Neural cell (in vitro differentiated cells): Measurements from ENCODE around the gene PID1. TPM values are rescaled to one million over a fixed set of nuclear protein-coding genes. Genes with fewer than 3 reads are reported as not detected.

Experiments used
- H2AFZ ChIP-seq: fragments of 200-600, 300-800 bp; sonication (generic), shearing (Covaris generic); 2 replicates; pipeline ENCODE4 v1.6.0; 2014; ENCODE audit warnings: low read depth, mild to moderate bottlenecking, antibody characterized with exemption, low read length, moderate library complexity
- H3F3A ChIP-seq: fragments of 200-600 bp; shearing (Covaris generic); 2 replicates; pipeline ENCODE4 v1.6.1; 2016; ENCODE audit warnings: mild to moderate bottlenecking, moderate library complexity, mixed read lengths, antibody characterized with exemption, low read length; ENCODE audit not compliant: insufficient read depth, poor library complexity, severe bottlenecking
- H3K27ac ChIP-seq: fragments of 200-600, 300-800 bp; sonication (generic), shearing (Covaris generic); 2 replicates; pipeline ENCODE4 v1.5.1; 2014; ENCODE audit warnings: mild to moderate bottlenecking, low read length, moderate library complexity
- H3K27me3 ChIP-seq: fragments of 300-800, 200-600 bp; sonication (generic), shearing (Covaris generic); 2 replicates; pipeline ENCODE4 v1.6.0; 2014; ENCODE audit warnings: mild to moderate bottlenecking, low read depth, low read length, moderate library complexity; ENCODE audit not compliant: insufficient read depth
- H3K36me3 ChIP-seq: fragments of 300-800, 200-600 bp; sonication (generic), shearing (Covaris generic); 2 replicates; pipeline ENCODE4 v1.5.1; 2014; ENCODE audit warnings: mild to moderate bottlenecking, antibody characterized with exemption, low read length, moderate library complexity; ENCODE audit not compliant: insufficient read depth
- H3K4me2 ChIP-seq: fragments of 300-800, 200-600 bp; sonication (generic), shearing (Covaris generic); 2 replicates; pipeline ENCODE4 v1.6.0; 2014; ENCODE audit warnings: mild to moderate bottlenecking, low read length
- H3K4me3 ChIP-seq: fragments of 300-800, 200-600 bp; sonication (generic), shearing (Covaris generic); 2 replicates; pipeline ENCODE4 v1.5.1; 2014; ENCODE audit warnings: mild to moderate bottlenecking, low read length, moderate library complexity
- H3K79me2 ChIP-seq: fragments of 200-600 bp; shearing (Covaris generic); replicated peaks from 2 replicates; pipeline ENCODE4 v1.6.0; 2014; ENCODE audit warnings: mild to moderate bottlenecking, low read length, moderate library complexity; ENCODE audit not compliant: insufficient read depth
- H3K9ac ChIP-seq: fragments of 300-800, 200-600 bp; sonication (generic), shearing (Covaris generic); 2 replicates; pipeline ENCODE4 v1.6.1; 2016; ENCODE audit warnings: mild to moderate bottlenecking, low read length, mixed read lengths
- H3K9me2 ChIP-seq: fragments of 200-600 bp; shearing (Covaris generic); 2 replicates; pipeline ENCODE4 v1.6.1; 2016; ENCODE audit warnings: mild to moderate bottlenecking, low read length, mixed read lengths; ENCODE audit not compliant: insufficient read depth
- H3K9me3 ChIP-seq: fragments of 200-600, 300-800 bp; sonication (generic), shearing (Covaris generic); 2 replicates; pipeline ENCODE4 v1.6.1; 2016; ENCODE audit warnings: mild to moderate bottlenecking, mixed run types, low read length, moderate library complexity, mixed read lengths
- H4K20me1 ChIP-seq: fragments of 200-600 bp; shearing (Covaris generic); 2 replicates; pipeline ENCODE4 v1.6.1; 2016; ENCODE audit warnings: mild to moderate bottlenecking, mixed run types; ENCODE audit not compliant: insufficient read depth
- EP300 ChIP-seq: fragments of 450-650 bp; conservative IDR thresholded peaks from 2 replicates; pipeline ENCODE4 v1.6.1; 2014; ENCODE audit warnings: antibody characterized with exemption, mild to moderate bottlenecking, moderate library complexity; ENCODE audit not compliant: poor library complexity, severe bottlenecking
- EZH2 ChIP-seq: fragments of 200-600, 300-800 bp; shearing (Covaris generic), sonication (generic); IDR thresholded peaks from 2 replicates; pipeline ENCODE4 v1.6.1; 2014; ENCODE audit warnings: antibody characterized with exemption, low read length, borderline replicate concordance, mild to moderate bottlenecking; ENCODE audit not compliant: insufficient read depth, poor library complexity, severe bottlenecking
- MXI1 ChIP-seq: fragments of 450-650 bp; conservative IDR thresholded peaks from 2 replicates; pipeline ENCODE4 v1.6.1; 2014; ENCODE audit warnings: antibody characterized with exemption, mild to moderate bottlenecking; ENCODE audit not compliant: poor library complexity, severe bottlenecking
- POLR2AphosphoS5 ChIP-seq: IDR thresholded peaks from 2 replicates; pipeline ENCODE4 v1.6.1; 2012
- RAD21 ChIP-seq: fragments of 450-650 bp; conservative IDR thresholded peaks from 2 replicates; pipeline ENCODE4 v1.6.1; 2014; ENCODE audit warnings: antibody characterized with exemption, mild to moderate bottlenecking, moderate library complexity
- REST ChIP-seq: IDR thresholded peaks from 2 replicates; pipeline ENCODE4 v1.6.1; 2012; ENCODE audit warnings: borderline replicate concordance
- SMC3 ChIP-seq: fragments of 450-650 bp; conservative IDR thresholded peaks from 2 replicates; pipeline ENCODE4 v1.6.1; 2014; ENCODE audit warnings: antibody characterized with exemption, mild to moderate bottlenecking, moderate library complexity; ENCODE audit not compliant: poor library complexity
- TAF1 ChIP-seq: IDR thresholded peaks from 2 replicates; pipeline ENCODE4 v1.6.1; 2012; ENCODE audit warnings: low read depth
- polyA plus RNA-seq: library from polyadenylated mRNA; depleted of rRNA; stranded (reverse); fragments of >200 nt; gene quantifications from 2 replicates; pipeline ENCODE4 v1.2.3, GENCODE V29; 2014
- TF ChIP-seq, protein P1 (sequence below): fragments of 450-650 bp; IDR thresholded peaks from 2 replicates; pipeline ENCODE4 v1.5.1; 2014; ENCODE audit warnings: antibody characterized with exemption, mild to moderate bottlenecking, moderate library complexity; ENCODE audit not compliant: poor library complexity, severe bottlenecking

The PID1 gene
- polyA plus RNA-seq, 1 donor from 2014 or later, result 11.0 TPM

DNA sequence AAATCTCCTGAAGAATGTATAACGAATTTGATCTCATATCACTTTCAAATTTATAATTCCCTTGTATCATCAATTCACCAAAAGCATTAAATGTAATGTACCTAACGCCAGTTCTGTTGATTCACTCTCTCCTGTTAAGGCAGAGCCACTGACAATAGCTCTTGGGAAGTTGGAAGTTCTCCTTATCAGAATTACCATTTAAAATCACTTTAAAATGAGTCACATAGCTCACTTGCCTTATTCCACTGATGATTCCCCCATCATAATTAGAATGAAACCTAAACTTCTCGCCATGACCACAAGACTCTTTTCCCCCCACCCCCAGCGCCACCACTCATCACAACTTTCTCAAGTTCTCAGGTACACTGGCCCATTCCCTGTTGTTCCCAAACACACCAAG, 117.1 kb downstream of the PID1 start (continued):
- no peak for TF ChIP-seq EP300
- no peak for TF ChIP-seq MXI1

DNA sequence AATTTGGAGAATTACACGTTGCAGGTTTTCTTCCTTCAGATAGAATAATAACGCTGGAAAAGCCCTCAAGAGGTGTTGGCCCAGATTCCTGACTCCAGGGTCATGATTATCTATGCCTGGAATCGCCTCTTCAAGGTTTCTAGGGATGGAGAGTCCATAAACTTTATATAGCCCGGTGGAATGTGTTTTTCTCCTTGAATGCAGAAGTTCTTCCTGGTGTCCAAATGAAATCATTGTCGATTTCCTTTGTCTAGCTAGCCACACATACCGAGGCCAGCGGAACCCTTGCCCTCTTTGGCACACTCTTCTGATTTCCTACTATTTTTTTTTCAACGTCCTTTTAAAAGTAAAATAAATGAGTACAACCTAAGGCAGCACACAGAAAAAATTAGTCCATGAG, 117.8 kb downstream of the PID1 start:
- H3K27ac ChIP-seq, result no peak overlapping the region
- H3K9me3 ChIP-seq, result no peaks in the 10 kb centered on the region
- H2AFZ ChIP-seq, result no peak overlapping the region
- H4K20me1 ChIP-seq, result no peaks in the 10 kb centered on the region
- H3K4me2 ChIP-seq, result no peak overlapping the region
- no peaks in the 10 kb centered on the region for H3K79me2 ChIP-seq
- H3F3A ChIP-seq, result no peaks in the 10 kb centered on the region
- TF ChIP-seq TAF1 (no peak), REST (no peak), EZH2 (no peak), EP300 (no peak), SMC3 (no peak), MXI1 (no peak), RAD21 (no peak), POLR2AphosphoS5 (no peak)
- TF ChIP-seq, protein P1, sequence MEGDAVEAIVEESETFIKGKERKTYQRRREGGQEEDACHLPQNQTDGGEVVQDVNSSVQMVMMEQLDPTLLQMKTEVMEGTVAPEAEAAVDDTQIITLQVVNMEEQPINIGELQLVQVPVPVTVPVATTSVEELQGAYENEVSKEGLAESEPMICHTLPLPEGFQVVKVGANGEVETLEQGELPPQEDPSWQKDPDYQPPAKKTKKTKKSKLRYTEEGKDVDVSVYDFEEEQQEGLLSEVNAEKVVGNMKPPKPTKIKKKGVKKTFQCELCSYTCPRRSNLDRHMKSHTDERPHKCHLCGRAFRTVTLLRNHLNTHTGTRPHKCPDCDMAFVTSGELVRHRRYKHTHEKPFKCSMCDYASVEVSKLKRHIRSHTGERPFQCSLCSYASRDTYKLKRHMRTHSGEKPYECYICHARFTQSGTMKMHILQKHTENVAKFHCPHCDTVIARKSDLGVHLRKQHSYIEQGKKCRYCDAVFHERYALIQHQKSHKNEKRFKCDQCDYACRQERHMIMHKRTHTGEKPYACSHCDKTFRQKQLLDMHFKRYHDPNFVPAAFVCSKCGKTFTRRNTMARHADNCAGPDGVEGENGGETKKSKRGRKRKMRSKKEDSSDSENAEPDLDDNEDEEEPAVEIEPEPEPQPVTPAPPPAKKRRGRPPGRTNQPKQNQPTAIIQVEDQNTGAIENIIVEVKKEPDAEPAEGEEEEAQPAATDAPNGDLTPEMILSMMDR, result no peak
- no peaks in the 10 kb centered on the region for H3K9me2 ChIP-seq
- H3K9ac ChIP-seq, result no peak overlapping the region
- no peaks in the 10 kb centered on the region for H3K36me3 ChIP-seq
- no peaks in the 10 kb centered on the region for H3K27me3 ChIP-seq
- H3K4me3 ChIP-seq, result no peak overlapping the region

DNA sequence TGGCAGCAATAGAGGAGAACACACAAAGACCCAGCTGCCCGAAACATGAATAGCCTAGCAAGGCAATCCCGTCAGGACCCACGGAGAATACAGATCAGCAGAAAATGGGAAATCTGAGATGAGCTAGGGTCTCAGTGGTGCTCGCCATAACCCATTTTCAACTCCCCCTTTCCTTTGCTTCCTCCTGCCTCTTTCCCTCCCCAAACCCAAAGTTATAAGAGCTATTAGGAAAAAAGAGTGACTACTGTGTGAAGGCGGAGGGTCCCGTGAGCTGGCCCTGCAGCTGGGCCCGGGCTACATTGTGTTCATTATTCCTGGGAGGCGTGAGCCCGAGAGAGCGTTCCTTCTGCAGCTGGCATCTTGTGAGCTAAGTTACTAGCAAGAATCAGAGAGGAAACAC, 118.4 kb downstream of the PID1 start:
- H2AFZ ChIP-seq, result no peak overlapping the region
- no peaks in the 10 kb centered on the region for H3K36me3 ChIP-seq
- TF ChIP-seq, protein P1, result no peak
- TF ChIP-seq EP300 (no peak), REST (no peak), EZH2 (no peak), RAD21 (no peak), TAF1 (no peak), MXI1 (no peak), POLR2AphosphoS5 (no peak), SMC3 (no peak)
- no peaks in the 10 kb centered on the region for H4K20me1 ChIP-seq
- H3F3A ChIP-seq, result no peaks in the 10 kb centered on the region
- no peaks in the 10 kb centered on the region for H3K79me2 ChIP-seq
- no peak overlapping the region for H3K4me3 ChIP-seq
- no peak overlapping the region for H3K27ac ChIP-seq
- H3K9me3 ChIP-seq, result no peaks in the 10 kb centered on the region
- no peaks in the 10 kb centered on the region for H3K27me3 ChIP-seq
- no peak overlapping the region for H3K9ac ChIP-seq
- no peaks in the 10 kb centered on the region for H3K9me2 ChIP-seq
- H3K4me2 ChIP-seq, result no peak overlapping the region
